Measurements from ENCODE around the gene MRTFB. TPM values are rescaled to one million over a fixed set of nuclear protein-coding genes. Genes with fewer than 3 reads are reported as not detected.

Gene MRTFB
- total and polyA plus RNA-seq, 2 of the 13 experiments (the other 11 are each of a cell fraction or from before 2014, with no cell fraction given) = 11.4 to 14.0 TPM

GRCh38 chr16:14315683-14316320, 244.7 kb downstream of the MRTFB start (continued):
- TF ChIP-seq, protein P1, sequence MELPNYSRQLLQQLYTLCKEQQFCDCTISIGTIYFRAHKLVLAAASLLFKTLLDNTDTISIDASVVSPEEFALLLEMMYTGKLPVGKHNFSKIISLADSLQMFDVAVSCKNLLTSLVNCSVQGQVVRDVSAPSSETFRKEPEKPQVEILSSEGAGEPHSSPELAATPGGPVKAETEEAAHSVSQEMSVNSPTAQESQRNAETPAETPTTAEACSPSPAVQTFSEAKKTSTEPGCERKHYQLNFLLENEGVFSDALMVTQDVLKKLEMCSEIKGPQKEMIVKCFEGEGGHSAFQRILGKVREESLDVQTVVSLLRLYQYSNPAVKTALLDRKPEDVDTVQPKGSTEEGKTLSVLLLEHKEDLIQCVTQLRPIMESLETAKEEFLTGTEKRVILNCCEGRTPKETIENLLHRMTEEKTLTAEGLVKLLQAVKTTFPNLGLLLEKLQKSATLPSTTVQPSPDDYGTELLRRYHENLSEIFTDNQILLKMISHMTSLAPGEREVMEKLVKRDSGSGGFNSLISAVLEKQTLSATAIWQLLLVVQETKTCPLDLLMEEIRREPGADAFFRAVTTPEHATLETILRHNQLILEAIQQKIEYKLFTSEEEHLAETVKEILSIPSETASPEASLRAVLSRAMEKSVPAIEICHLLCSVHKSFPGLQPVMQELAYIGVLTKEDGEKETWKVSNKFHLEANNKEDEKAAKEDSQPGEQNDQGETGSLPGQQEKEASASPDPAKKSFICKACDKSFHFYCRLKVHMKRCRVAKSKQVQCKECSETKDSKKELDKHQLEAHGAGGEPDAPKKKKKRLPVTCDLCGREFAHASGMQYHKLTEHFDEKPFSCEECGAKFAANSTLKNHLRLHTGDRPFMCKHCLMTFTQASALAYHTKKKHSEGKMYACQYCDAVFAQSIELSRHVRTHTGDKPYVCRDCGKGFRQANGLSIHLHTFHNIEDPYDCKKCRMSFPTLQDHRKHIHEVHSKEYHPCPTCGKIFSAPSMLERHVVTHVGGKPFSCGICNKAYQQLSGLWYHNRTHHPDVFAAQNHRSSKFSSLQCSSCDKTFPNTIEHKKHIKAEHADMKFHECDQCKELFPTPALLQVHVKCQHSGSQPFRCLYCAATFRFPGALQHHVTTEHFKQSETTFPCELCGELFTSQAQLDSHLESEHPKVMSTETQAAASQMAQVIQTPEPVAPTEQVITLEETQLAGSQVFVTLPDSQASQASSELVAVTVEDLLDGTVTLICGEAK (IDR thresholded peaks at IDR 0.05) = no peak
- TF ChIP-seq, protein P1 (CRISPR knock-in tag; IDR thresholded peaks at IDR 0.05) = no peak
- peak; percentile 37; the same call in 1 of the 2 replicates for TF ChIP-seq HDAC1 (CRISPR knock-in tag; IDR thresholded peaks at IDR 0.05)
- no peak for TF ChIP-seq CENPT (CRISPR knock-in tag; IDR thresholded peaks at IDR 0.05; ENCODE audit: low read depth)
- TF ChIP-seq ETS1 (CRISPR knock-in tag; IDR thresholded peaks at IDR 0.05) = no peak
- no peak for TF ChIP-seq TAF15 (IDR thresholded peaks at IDR 0.05; ENCODE audit: low read depth, low read length, poor library complexity, severe bottlenecking)
- TF ChIP-seq ZNF768 (CRISPR knock-in tag; IDR thresholded peaks at IDR 0.05) = peak; percentile 23; the same call in 1 of the 2 replicates
- TF ChIP-seq HNF4G (IDR thresholded peaks at IDR 0.05; ENCODE audit: borderline replicate concordance, low read depth, low read length) = 0 out of 2 replicates have a peak, but pooled peaks have one; percentile 29
- no peak for TF ChIP-seq HNF4G (CRISPR knock-in tag; IDR thresholded peaks at IDR 0.05; ENCODE audit: borderline replicate concordance, low read depth)
- TF ChIP-seq TBL1XR1 (IDR thresholded peaks at IDR 0.05; ENCODE audit: borderline replicate concordance, low read length, partially characterized antibody) = no peak
- peak; percentile 42; the same call in 1 of the 2 replicates for TF ChIP-seq KDM1A (CRISPR knock-in tag; IDR thresholded peaks at IDR 0.05)
- peak; percentile 55; the same call in 1 of the 2 replicates for TF ChIP-seq CEBPB (IDR thresholded peaks at IDR 0.05; ENCODE audit: borderline replicate concordance, low read depth, low read length)
- no peak for TF ChIP-seq DZIP1 (CRISPR knock-in tag; IDR thresholded peaks at IDR 0.05)
- TF ChIP-seq ZSCAN21 (CRISPR knock-in tag; IDR thresholded peaks at IDR 0.05; ENCODE audit: borderline replicate concordance) = no peak
- TF ChIP-seq ZNF331 (CRISPR knock-in tag; IDR thresholded peaks at IDR 0.05) = 0 out of 2 replicates have a peak, but pooled peaks have one; percentile 16

Data from HepG2 (cell line).